HG02798 (cell line): Measurements from ENCODE around the gene COA1.

Experiments
- ATAC-seq: cut with Tn5 transposase; IDR thresholded peaks from one replicate; pipeline ENCODE4 v1.9.1; 2021; ENCODE audit warnings: mild to moderate bottlenecking; ENCODE audit not compliant: unreplicated experiment, poor library complexity

COA1 gene

DNA sequence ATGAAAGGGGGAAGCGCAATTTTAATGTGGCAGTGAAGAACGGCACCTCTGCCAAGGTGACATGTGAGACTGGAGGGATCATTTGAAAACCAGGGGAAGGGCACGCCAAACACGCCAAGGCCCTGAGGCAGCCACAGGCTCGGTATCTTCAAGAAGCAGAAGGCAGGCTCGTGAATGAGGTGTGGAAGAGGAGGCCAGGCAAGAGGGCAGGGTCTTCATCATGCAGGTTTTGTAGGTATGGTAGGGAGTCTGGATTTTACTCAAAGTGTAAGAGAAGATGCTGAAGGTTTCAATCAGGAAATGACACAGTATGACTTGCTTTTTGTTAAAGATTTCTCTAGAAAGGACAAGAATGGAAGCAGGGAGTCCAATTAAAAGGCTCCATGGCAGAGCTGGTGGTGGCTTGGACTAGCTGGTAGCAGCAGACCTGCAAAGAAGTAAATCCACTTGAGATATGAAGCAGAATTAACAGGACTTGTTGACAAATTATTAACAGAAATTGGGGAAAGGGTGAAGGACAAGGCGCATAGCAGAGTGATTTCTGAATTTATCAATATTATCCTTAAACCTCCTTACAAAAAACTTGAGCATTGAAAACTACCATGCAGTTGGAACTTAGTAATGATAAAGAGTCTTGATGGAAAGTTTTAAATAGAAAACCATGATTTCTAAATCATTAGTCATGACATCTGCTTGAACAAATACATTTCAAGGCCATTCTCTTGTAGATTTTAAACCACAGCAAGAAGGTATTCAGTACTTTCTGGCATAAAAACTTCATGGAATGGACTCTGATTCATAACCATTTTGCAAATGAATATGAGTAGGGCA is 70.4 kb downstream of the COA1 start:
- ATAC-seq: peak; percentile 45

DNA sequence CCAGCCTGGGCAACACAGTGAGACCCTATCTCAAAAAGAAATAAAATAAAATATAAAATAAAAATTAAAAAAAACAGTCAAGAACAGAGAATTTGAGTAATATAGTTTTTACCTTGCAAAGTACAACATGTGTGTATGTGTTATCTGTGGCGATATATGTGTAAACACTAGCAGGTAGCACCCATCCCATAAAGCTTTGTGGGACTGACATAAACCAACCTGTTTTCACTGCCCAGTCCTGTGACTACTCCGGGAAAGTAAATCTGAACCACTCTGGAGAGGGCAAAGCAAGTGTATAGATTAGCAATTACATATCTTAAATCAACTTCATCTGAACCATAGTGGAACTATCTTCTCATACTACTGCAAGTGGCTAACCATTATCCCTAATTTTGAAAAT is 72.3 kb downstream of the COA1 start:
- no peak for ATAC-seq

DNA sequence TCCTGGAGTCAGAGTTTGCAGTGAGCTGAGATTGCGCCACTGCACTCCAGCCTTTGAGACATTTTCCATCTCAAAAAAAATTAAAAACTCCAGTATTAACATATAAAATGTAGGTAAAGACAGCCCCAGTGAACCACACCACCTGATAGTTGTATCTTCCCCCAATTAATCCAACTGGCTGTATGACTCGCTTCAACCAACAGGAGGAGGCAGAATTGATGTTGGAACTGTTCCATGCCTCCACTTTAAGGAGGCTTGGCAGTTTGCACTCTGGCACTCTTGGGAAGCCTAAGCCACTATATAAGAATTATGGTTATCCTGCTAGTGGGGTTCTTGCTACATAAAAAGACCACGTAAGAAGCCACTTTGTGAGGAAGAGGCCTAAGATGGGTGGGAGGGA is 73.7 kb downstream of the COA1 start:
- ATAC-seq: no peak

DNA sequence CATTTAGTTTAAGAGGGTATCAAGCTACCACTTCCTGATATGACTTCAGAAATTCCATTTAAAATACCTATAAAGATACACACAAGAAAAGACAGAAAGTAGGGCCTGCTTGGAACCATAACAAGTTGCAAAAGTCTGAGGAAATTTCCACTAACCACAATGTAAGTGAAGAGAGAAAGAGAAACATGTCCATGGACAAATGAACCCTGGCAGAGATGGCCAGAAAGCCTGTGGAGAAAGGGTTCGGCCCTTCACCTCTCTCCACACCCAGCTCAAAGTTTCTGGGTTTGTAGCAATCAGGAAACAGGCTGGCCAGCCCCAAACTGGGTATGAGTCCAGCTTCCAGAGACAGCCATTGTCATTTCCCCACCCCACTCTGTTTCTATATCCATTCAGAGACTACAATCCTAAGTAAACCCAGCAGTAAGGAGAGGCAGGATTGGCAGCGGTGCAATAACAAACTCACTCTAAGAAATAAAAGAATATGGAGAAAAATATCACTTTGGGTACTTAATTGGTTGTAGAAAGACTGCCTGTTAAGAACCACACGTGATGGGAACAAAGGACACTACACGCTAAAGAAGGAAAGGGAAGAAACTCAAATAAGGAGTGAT is 75.3 kb downstream of the COA1 start:
- no peak for ATAC-seq

DNA sequence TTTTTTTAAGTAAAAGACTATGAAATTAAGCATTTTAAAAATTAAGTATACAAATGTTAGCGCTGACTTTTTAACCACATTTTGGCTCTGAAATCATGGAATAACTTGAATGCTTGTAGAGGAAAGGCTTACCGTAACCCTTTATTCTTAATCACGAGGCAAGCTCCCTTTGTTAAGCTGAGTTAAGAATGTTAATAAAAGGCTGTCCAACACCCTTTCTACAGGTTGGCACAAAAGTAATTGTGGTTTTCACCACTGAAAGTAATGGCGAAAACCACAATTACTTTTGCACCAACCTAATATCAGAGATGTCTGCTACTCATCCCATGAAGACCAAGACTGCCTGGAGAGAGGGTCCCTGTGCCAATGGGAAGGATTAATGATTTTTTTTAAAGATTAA is 75.9 kb downstream of the COA1 start:
- ATAC-seq: no peak

DNA sequence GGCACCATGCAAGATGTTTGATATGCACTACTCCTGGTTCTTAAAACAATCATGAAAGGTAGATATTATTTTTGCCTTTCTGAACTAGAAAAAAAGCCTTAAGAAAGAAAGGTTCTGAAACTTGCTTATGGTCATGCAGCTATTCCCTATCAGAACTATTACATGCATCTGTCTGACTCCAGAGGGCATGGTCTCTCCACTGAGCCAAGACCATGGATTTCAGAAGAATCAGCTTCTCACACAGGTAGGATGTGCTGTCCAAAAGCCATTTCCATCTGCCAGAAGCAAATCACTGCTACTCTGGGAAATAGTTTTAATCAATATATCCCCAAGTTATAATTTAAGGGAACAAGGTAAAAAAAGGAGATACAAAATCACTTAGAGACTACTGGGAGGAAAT is 77.0 kb downstream of the COA1 start:
- no peak for ATAC-seq

DNA sequence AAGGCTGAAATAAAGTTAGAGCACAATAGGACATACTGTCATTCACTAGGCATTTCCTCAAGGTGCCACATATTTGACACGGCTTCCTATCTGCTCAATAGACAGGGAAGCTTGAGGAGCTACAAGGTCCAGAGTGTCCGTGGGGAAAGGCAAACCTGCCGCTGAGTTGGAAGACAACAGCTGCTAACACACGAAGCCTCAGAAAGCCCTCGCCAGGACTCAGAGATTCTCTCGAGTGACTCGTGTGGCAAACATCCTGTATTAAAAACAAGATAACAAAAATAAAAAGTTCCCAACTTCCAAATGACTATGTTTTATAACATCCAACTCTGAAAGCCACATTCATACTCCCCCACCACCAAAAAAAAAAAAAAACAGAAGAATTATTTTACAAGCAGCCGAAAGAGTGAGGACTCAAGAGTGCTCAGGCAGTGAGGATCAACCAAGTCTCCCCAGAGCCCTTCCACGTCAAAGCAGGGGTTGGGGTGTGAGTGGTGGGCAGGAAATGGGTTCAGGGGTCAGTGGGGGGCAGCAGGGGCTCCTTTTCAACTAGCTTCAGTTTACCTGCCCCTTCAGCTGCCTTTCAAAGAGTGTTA is 78.8 kb downstream of the COA1 start:
- ATAC-seq: no peak

DNA sequence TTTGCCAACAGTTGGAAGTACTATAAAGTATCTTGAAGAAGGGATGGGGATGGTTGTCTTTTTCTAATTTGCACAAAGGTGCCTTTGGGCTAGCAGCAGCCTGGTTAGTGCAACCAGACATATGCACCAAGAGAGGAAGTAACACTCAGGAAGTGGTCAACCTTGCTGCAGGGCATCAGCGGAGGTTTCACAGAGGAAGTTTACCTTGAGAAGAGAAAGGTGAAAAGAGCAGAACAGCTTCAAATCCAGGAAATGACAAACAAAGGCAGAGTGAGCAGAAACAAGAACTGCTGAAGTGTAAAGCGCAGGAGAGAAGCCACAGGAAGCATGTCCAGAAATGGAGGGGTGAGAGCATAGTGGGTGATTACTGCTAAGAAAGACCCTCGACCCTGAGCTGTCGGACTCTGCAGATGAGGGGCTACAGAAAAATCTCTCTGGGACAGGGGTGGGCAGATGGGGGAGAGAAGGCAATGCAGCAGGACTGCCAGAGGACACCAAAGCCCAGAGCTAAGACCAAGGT is 79.5 kb downstream of the COA1 start:
- ATAC-seq: peak; percentile 71

DNA sequence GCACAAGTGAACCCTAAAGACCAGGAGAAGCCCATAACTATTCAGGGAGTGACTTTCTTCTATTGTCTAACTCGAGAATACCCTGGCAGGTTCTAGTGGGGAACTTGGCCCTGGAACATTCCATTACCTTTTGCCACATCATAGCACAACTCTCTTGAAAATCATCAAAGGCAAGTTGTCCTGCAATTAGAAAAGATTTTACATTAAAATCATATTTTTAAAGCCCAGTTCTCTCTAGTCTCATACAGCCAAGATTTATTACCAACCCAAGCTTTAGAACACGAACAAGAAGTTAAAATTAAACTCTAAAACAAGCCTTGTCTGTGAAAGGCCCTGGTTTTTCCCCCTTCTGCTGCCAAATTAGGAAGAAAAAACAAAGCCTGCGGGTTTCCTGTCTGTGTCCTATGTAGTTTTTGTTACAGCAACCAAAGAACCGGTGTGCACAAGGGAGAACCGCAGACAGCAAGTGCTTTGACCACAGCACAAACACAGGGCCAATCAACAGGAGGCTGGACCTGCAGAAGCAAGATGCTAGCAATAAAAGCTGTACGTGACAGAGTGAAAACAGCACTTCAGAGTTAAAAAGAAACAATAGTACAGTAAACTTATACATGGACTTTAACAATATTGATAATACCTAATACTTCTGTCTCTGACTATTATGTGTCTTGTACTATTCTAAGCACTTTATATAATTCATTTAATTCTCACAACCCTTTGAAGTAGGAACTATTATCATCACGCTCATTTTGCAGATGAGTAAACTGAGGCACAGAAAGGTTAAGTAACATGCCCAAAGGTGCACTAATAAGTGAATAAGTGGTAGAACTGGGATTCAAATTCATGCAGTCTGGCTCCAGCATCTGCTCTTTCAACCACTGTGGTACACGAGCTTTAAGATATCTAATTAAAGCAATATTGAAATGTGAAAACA is 80.6 kb downstream of the COA1 start:
- ATAC-seq: peak; percentile 74

DNA sequence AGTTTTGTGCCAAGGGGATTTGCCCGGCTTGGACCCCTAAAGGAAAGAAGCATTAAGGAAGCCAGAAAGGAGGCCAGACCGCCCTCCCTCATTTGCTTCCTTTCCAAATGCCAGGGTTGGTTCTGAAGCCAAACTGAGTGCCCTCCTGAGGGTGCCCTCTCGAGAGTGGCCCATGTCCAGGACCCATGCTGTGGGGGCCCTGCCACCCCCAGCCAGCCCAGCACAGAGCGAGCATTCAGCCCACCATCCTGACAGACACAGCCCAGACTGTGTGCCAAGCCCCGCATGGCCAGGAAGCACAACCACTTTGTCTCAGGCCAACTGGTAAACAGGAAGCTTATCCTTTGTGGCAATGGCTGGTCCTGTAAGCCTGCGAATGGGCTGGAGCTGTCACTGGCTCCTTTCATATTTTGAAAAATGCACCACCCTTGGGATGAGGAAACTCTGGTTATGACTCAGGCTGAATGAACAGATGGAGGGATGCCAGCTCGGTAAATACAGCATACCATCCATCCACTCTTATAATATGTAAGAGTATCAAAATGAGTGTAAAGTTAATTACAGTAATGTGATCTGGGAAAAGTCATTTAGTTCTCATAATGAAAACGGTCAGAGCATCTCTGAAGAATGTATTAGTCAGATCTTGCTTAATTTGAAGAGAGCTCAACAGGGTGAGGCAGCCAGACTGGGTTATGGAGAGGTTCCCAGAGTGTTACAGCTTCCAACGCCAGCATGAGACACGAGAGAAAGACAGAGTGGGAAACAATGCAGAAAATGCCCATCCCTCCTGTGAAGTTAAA is 81.5 kb downstream of the COA1 start:
- no peak for ATAC-seq

DNA sequence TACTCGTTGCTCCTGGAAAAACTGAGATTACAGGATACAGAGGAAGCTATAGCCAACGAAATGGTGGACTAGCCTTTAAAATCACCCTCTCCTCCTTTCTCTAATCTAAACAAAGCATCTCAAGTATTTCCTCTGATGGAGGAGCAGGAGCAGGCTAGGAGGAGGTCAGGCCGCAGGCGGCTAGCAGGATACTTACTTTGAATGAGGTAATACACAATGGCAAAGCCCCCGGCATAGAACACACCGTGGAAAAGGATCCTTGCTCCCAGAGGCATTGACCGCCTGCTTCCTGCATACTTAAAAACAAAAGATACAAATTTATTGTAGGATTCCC is 82.0 kb downstream of the COA1 start:
- ATAC-seq: no peak

DNA sequence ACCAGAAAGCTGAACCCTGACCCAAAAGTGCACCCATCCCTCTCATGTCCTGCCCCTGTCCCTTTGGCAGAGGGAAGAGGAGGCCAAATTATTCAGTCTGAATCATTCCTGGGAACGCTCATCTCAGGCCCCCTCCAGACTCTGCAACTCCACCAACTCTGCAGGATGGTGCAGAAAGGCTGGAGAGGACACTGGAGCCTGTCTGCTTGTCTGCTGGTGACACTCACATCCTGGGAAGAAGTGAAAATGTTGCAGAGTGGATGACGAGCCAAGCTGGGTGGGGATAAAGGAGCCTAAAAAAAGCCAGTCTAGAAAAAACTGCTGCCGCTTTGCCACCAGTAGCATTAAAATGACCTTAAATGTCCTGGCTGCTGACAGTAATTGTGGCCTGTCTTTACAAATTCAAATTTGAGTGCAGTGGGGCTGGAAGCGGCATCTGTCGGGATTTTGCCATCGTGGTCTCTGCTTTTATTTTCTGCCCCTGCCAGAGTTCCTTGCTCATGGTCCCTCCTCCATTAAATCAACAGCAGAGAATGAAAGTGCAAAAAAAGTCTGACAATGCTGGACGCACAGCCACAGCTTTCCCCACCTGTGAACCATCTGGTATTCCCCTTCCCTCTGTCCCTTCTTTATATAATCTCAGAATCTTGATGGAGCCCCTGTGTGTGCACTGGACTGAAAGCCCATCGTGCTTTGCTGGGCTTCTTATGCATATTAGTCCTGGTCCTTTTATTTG is 82.6 kb downstream of the COA1 start:
- no peak for ATAC-seq

DNA sequence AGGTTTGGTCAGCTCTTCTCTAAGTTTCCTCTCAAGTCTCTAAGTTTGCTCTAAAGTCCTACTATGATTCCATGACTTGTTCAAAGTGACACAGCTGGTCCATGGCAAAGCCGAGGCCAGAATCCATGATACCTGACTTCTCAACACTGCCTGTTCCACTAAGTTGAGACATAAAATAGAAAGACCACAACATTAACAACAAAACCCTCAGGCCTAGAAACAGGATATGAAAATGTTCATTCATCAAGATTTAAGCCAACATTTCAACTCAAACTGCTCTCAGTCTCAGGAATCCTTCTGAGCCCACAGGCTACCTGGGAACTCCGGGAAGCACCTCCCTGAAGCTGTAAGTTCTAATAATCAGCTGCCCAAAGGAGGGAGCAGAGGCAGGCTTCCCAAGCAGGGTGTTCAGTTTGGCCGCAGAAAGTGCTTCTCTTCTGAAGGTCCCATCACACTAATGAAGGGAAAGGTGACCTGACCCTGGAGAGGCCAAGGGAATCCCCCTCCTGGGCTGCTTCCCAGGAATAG is 83.6 kb downstream of the COA1 start:
- ATAC-seq: no peak

DNA sequence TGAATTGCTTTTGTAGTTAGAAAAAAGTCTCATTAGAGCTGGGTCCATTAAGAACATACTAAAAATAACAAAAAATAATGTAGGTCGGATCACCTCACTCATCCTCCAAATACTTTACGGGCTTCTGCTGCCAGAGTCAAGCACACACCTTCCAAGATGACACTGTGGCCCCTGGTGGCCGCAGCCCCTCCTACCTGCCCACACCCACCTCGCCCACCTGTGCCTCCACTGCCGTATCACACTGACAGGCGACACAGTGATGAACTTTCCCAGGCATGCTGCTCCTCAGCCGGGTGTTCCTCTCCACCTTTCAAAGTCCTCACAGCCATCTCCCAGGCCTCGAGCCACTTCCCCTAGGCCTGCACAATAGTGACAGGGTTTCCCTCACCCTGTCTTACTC is 85.5 kb downstream of the COA1 start:
- ATAC-seq: no peak

DNA sequence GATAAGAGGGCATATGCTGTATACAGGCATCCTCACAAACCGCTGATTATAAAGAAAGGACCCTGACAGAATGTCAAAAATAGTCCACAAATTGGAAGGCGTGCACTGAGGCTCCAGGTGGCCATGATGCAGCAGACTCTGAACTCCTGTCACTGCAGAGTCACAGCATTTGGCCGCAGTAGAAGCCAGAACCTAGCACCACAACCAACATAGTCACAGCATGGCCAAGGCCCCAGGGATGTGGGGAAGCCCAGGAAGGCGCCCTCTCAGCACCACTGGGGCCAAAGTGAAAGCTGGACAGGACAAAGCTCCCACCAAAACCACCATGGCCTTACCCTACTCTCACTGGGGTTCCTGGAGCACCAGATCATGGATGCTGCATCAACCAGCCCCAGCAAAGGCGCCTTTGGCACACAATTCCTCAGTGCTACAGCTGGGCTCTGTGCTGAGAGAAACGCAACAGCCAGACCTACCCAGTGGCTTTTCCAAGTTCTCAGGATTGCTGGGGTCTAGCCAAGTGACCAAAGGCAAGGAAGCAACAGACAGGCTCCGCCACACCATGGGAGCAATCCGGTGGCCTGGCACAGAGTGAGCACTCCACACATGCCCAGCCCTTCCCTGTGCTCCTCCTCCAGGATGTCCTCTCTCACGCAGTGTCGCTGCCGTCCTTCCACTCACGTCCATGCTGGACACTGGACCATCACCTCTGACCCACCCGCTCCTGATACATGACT is 86.3 kb downstream of the COA1 start:
- no peak for ATAC-seq

DNA sequence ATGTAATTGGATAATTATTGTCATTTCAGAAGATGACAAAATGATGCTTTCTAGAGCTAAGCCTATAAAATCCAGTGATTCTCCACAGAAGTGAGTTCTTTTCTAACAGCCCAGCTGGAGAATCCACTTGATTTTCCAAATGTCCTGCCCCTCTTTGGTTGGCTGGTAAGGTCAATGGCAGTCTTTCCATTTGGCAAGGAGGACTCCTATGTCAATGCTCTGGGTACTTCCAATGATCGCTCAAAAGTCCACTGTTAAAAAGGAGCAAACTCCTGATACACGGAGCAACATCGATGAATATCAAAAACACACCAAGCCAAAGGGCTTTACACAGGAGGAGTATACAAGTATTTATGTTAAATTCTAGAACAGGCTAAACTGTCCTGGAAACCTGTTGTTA is 88.6 kb downstream of the COA1 start:
- no peak for ATAC-seq

DNA sequence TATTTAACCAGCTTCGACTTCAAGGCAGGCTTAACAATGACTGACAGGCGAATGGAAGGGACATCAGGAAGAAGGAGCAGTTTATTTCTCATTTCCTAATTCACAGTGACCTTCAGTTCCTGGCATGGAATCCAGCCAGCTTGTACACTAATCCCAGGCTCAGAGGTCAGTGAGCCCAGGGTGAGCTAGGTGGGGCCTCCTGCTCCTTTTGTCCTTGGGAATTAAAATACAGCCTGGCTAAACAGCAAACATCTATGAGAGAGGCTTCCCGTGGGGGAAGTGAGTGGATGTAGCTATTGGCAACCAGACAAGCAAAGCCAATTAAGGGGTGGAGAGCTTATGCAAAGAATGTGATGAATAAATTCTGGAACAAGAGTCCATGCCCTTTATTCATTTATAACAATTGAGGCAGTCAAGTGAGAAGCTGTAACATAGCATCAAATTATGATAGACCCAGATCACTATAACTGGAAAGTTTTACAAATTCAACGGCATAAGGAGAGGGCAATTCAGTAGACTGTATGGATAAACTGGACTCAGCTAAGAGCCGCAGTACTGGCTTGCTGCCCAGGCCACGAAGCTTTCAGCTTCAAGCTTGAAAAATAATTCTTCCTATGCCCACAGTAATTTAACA is 89.3 kb downstream of the COA1 start:
- ATAC-seq: no peak
